Epithelial cell of proximal tubule (primary cell): ENCODE measurements around the gene LMOD3. TPM values are rescaled to one million over a fixed set of nuclear protein-coding genes. Genes with fewer than 3 reads are reported as not detected.

ENCODE experiments used
- DNase-seq: peaks from one replicate; pipeline ENCODE4 v3.0.0-alpha.2; 2011; ENCODE audit warnings: low read depth
- H3K4me3 ChIP-seq: 2 replicates; pipeline ENCODE4 v1.5.1; 2011; ENCODE audit warnings: low read depth, mild to moderate bottlenecking, low read length
- total RNA-seq: library from RNA; depleted of rRNA; stranded (reverse); fragments of >200 nt; gene quantifications from 2 replicates; pipeline ENCODE4 v1.2.3, GENCODE V29; 2015
- TF ChIP-seq, protein P1 (sequence below): conservative IDR thresholded peaks from 2 replicates; pipeline ENCODE4 v1.5.1; 2012; ENCODE audit warnings: low read depth, mild to moderate bottlenecking, low read length

LMOD3 gene
- not detected in 2 replicates for total RNA-seq

- no peak within 1 kb of the TSS for H3K4me3 ChIP-seq
- DNase-seq, result no peak
- TF ChIP-seq, protein P1, sequence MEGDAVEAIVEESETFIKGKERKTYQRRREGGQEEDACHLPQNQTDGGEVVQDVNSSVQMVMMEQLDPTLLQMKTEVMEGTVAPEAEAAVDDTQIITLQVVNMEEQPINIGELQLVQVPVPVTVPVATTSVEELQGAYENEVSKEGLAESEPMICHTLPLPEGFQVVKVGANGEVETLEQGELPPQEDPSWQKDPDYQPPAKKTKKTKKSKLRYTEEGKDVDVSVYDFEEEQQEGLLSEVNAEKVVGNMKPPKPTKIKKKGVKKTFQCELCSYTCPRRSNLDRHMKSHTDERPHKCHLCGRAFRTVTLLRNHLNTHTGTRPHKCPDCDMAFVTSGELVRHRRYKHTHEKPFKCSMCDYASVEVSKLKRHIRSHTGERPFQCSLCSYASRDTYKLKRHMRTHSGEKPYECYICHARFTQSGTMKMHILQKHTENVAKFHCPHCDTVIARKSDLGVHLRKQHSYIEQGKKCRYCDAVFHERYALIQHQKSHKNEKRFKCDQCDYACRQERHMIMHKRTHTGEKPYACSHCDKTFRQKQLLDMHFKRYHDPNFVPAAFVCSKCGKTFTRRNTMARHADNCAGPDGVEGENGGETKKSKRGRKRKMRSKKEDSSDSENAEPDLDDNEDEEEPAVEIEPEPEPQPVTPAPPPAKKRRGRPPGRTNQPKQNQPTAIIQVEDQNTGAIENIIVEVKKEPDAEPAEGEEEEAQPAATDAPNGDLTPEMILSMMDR, result no peak
Measured at GRCh38 chr3:69122403-69122802, at the start of gene LMOD3. LMOD3 (minus strand) TSS chr3:69122595; CDS start chr3:69122386, 209 bp downstream.

GRCh38 chr3:69172058-69172457 is 49.7 kb upstream of the LMOD3 start:
- DNase-seq, result no peak
- no peak overlapping the region for H3K4me3 ChIP-seq
- TF ChIP-seq, protein P1, result no peak

- no peak for DNase-seq
- no peak overlapping the region for H3K4me3 ChIP-seq
- TF ChIP-seq, protein P1, result no peak
Measured at GRCh38 chr3:69166446-69166845, 44.1 kb upstream of the LMOD3 start.

- no peak overlapping the region for H3K4me3 ChIP-seq
- TF ChIP-seq, protein P1, result no peak
- DNase-seq, result no peak
Measured at GRCh38 chr3:69165744-69166143, 43.3 kb upstream of the LMOD3 start.

- TF ChIP-seq, protein P1, result no peak
- DNase-seq, result no peak
- H3K4me3 ChIP-seq, result no peak overlapping the region
Measured at GRCh38 chr3:69164296-69164695, 41.9 kb upstream of the LMOD3 start.

GRCh38 chr3:69162308-69162980 is 40.0 kb upstream of the LMOD3 start:
- TF ChIP-seq, protein P1, result no peak
- no peak overlapping the region for H3K4me3 ChIP-seq
- DNase-seq, result no peak
